HepG2 (cell line): ENCODE measurements around the gene CTNND1. TPM values are rescaled to one million over a fixed set of nuclear protein-coding genes. Genes with fewer than 3 reads are reported as not detected.

ENCODE experiments used
- ATAC-seq: fragments of 200-7000 bp; cut with Tn5 transposase; 3 replicates; pipeline ENCODE4 v1.9.1; 2020; ENCODE audit warnings: mild to moderate bottlenecking, moderate library complexity
- BruUV-seq: library from RNA; stranded (reverse); fragments of 400-500 nt; replicated peaks from 2 replicates; lab custom pipeline; 2021; lab: Mats Ljungman, UMichigan
- CTCF ChIA-PET: fragments of 300-600 bp; formaldehyde crosslinking; extraction: SDS; loops from one replicate; lab custom pipeline; 2021; ENCODE audit warnings: low total read pairs, inconsistent platforms, low intra/inter-chr PET ratio; lab: Yijun Ruan, JAX
- POLR2A ChIA-PET: fragments of 350-600 bp; sonication (Branson Sonifier 250); formaldehyde crosslinking; loops from one replicate; lab custom pipeline; 2020; ENCODE audit warnings: antibody characterized with exemption, inconsistent platforms; lab: Yijun Ruan, JAX
- DNase-seq: peaks from one replicate; pipeline ENCODE4 v3.0.0-alpha.2; 2015; ENCODE audit warnings: low spot score
- FAIRE-seq: peaks from 3 replicates; lab custom pipeline; 2011; peaks lifted over from hg19 to GRCh38; lab: Jason Lieb, UNC
- H2AFZ ChIP-seq: one replicate; pipeline ENCODE4 v1.6.1; 2011; ENCODE audit warnings: low read length, inconsistent platforms
- H3K27ac ChIP-seq: fragments of 300-600 bp; 3 replicates; pipeline ENCODE4 v1.8.0; 2011; ENCODE audit warnings: mixed run types, mild to moderate bottlenecking, mixed read lengths, low read length, inconsistent platforms; ENCODE audit not compliant: insufficient read depth; ENCODE audit errors: extremely low read length
- H3K27me3 ChIP-seq, 2 experiments: fragments of 200-600 bp in 1 of 2; 2 replicates in 1 of 2; 3 replicates in 1 of 2; pipeline versions ENCODE4 v1.6.0 to v1.8.0; 2011; ENCODE audit warnings: low read length in 2 of 2, mild to moderate bottlenecking in 2 of 2, moderate library complexity in 2 of 2, inconsistent platforms in 1 of 2; ENCODE audit not compliant: insufficient read depth in 2 of 2, control insufficient read depth in 1 of 2
- H3K36me3 ChIP-seq, 2 experiments: fragments of 200-600 bp in 1 of 2; replicated peaks in 1 of 2; 2 replicates in 1 of 2; 3 replicates in 1 of 2; pipeline versions ENCODE4 v1.5.1 to v1.8.0; 2011; ENCODE audit warnings: low read length in 2 of 2, inconsistent platforms in 1 of 2; ENCODE audit not compliant: insufficient read depth in 2 of 2, control insufficient read depth in 1 of 2
- H3K4me1 ChIP-seq: 2 replicates; pipeline ENCODE4 v1.5.1; 2012; ENCODE audit warnings: low read length, inconsistent platforms; ENCODE audit not compliant: insufficient read depth
- H3K4me2 ChIP-seq: 2 replicates; pipeline ENCODE4 v1.6.0; 2011; ENCODE audit warnings: low read depth, low read length, inconsistent platforms
- H3K4me3 ChIP-seq, 3 experiments: fragments of 200-600 bp in 1 of 3; sonication (generic), shearing (Covaris generic) in 1 of 3; replicated peaks in 1 of 3; 2 replicates each; pipeline ENCODE4 v1.5.1; 2011 to 2016; ENCODE audit warnings: low read length in 3 of 3, inconsistent platforms in 2 of 3, low read depth in 2 of 3, mild to moderate bottlenecking in 2 of 3, control low read depth in 1 of 3, mixed read lengths in 1 of 3; ENCODE audit not compliant: insufficient read depth in 1 of 3
- H3K79me2 ChIP-seq: one replicate; pipeline ENCODE4 v1.6.1; 2011; ENCODE audit warnings: low read length, inconsistent platforms; ENCODE audit not compliant: insufficient read depth
- H3K9ac ChIP-seq: 2 replicates; pipeline ENCODE4 v1.6.0; 2011; ENCODE audit warnings: mild to moderate bottlenecking, low read depth, low read length, inconsistent platforms; ENCODE audit not compliant: insufficient read depth
- H3K9me3 ChIP-seq: 2 replicates; pipeline ENCODE4 v1.5.1; 2012; ENCODE audit warnings: mild to moderate bottlenecking, low read length
- H4K20me1 ChIP-seq: 2 replicates; pipeline ENCODE4 v1.6.0; 2011; ENCODE audit warnings: inconsistent platforms, mild to moderate bottlenecking, low read length, moderate library complexity; ENCODE audit not compliant: insufficient read depth
- ARID4A ChIP-seq: sonication (generic); formaldehyde crosslinking; IDR thresholded peaks from 2 replicates; pipeline ENCODE4 v1.5.0; 2020; ENCODE audit warnings: mild to moderate bottlenecking, missing genetic modification reagents, borderline replicate concordance
- BCL6 ChIP-seq: IDR thresholded peaks from 2 replicates; pipeline ENCODE4 v1.6.1; 2016; ENCODE audit warnings: missing genetic modification reagents, missing compliant biosample characterization
- FOXA1 ChIP-seq, 2 experiments: fragments of 450-650 bp in 1 of 2; sonication (generic) in 1 of 2; formaldehyde crosslinking in 1 of 2; IDR thresholded peaks; 2 replicates each; pipeline versions ENCODE4 v1.4.0 to v1.6.1; 2016 to 2020; ENCODE audit warnings: missing genetic modification reagents in 1 of 2
- IRF2 ChIP-seq: IDR thresholded peaks from 2 replicates; pipeline ENCODE4 v1.6.1; 2018; ENCODE audit warnings: missing genetic modification reagents, missing compliant biosample characterization
- RAD51 ChIP-seq: fragments of 450-650 bp; IDR thresholded peaks from 2 replicates; pipeline ENCODE4 v1.6.1; 2016; ENCODE audit warnings: borderline replicate concordance
- YY1 ChIP-seq: IDR thresholded peaks from 2 replicates; pipeline ENCODE4 v1.6.1; 2011; ENCODE audit warnings: low read length, low read depth, moderate library complexity, mild to moderate bottlenecking; ENCODE audit not compliant: insufficient read depth, insufficient replicate concordance
- ZBTB40 ChIP-seq, 2 experiments: fragments of 450-650 bp in 1 of 2; sonication (generic) in 1 of 2; formaldehyde crosslinking in 1 of 2; IDR thresholded peaks; 2 replicates each; pipeline versions ENCODE4 v1.6.1 to v1.8.0; 2016 to 2022; ENCODE audit warnings: antibody characterized with exemption in 1 of 2, mild to moderate bottlenecking in 1 of 2, missing genetic modification reagents in 1 of 2
- ZNF678 ChIP-seq: sonication (generic); formaldehyde crosslinking; IDR thresholded peaks from 2 replicates; pipeline ENCODE4 v1.4.0; 2020; ENCODE audit warnings: mild to moderate bottlenecking, missing genetic modification reagents
- WGBS: methylation state at CpG from one replicate; pipeline ENCODE4 v1.1.6; 2017; ENCODE audit warnings: low lambda C conversion rate; 5-methylcytosine and 5-hydroxymethylcytosine counted together
- in situ Hi-C: cut with HindIII; loops from 2 replicates; pipeline ENCODE4 v1.10.0; 2017; ENCODE audit warnings: low pct_unique_long_range_greater_than_20kb; ENCODE audit not compliant: extremely low pct_ligation_motif_present
- intact Hi-C: fragments of 100-400 bp; cut with micrococcal nuclease; formaldehyde crosslinking; loops from one replicate; pipeline ENCODE4 v1.10.0; 2022; ENCODE audit not compliant: unreplicated experiment
- polyA plus RNA-seq, 8 experiments: library from polyadenylated mRNA; depleted of rRNA in 3 of 8; stranded (reverse) in 7 of 8; unstranded in 1 of 8; fragments of >200 nt; fragmentation: Illumina TruSeq in 4 of 8; extraction: Trizol in 4 of 8; gene quantifications; 2 replicates each; pipeline versions ENCODE4 v1.2.1 to v1.2.3, GENCODE V29; 2011 to 2016; ENCODE audit warnings: low read depth in 4 of 8, missing spikeins in 1 of 8, mixed read lengths in 1 of 8; ENCODE audit not compliant: insufficient read depth in 1 of 8
- total RNA-seq, 5 experiments: library from RNA; depleted of rRNA; stranded (reverse); fragments of >200 nt; fragmentation: Illumina TruSeq; extraction: Trizol; gene quantifications; 2 replicates each; pipeline ENCODE4 v1.2.3, GENCODE V29; 2016; ENCODE audit warnings: low read depth in 1 of 5
- TF ChIP-seq, protein P1 (sequence below): sonication (generic); formaldehyde crosslinking; IDR thresholded peaks from 2 replicates; pipeline ENCODE4 v1.4.0; 2020; ENCODE audit warnings: mild to moderate bottlenecking, missing genetic modification reagents

CTNND1 gene
- total and polyA plus RNA-seq, 2 of the 13 experiments (the other 11 are each of a cell fraction or from before 2014, with no cell fraction given) = 117 to 128 TPM

DNA sequence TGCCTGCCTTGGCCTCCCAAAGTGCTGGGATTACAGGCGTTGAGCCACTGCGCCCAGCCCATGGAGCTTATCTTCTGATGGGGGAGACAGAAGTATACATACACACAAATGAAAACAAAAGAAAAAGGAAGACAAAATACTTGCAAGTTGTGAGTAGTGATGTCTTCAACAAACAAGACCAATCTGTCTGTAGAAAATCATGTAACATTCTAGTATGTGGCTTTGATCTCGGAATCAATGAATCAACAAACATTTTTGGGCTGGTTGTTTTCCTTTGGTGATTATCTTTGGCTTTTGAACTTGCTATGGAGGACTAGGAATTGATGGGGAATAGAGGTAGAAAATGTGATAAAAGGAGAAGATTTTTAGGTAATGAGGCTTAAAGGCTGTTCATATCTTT lies 3.4 kb upstream of the CTNND1 start:
- intact Hi-C loops = no loop called here
- ChIA-PET POLR2A (interaction anchor here (1.1 to 1.6 kb wide), 2 partner anchors 21 to 41 kb away, joined by 3 to 5 read pairs; no protein-coding TSS in a partner anchor), CTCF (interaction anchor here (2.8 kb wide), 1 partner anchor 43 kb away, joined by 9 read pairs; no protein-coding TSS in a partner anchor)
- no TSS peak for BruUV-seq
- Histone ChIP-seq H3K79me2 (peaks cover 18% of the 10 kb centered on the region), H2AFZ (no peak overlapping the region), H3K4me3 (no peak overlapping the region), H3K36me3 (no peaks in the 10 kb centered on the region; a peak in 1 of 5 replicates), H3K27me3 (no peaks in the 10 kb centered on the region; a peak in 1 of 5 replicates), H3K4me2 (no peak overlapping the region), H3K9ac (no peak overlapping the region), H3K27ac (peak overlapping the region; percentile 28), H4K20me1 (no peaks in the 10 kb centered on the region), H3K9me3 (no peaks in the 10 kb centered on the region), H3K4me1 (peaks cover 38% of the 10 kb centered on the region)
- ATAC-seq (peak; percentile 27), FAIRE-seq (no peak), DNase-seq (peak; percentile 61)
- in situ Hi-C loops = no loop called here
- WGBS = 10% methylated on average over 3 of the region's 3 CpGs
- TF ChIP-seq ZNF678 (CRISPR knock-in tag) (no peak), BCL6 (CRISPR knock-in tag) (peak; percentile 64), FOXA1 (IDR thresholded peaks at IDR 0.05) (0 out of 2 replicates have a peak, but pooled peaks have one; percentile 24), FOXA1 (CRISPR knock-in tag; IDR thresholded peaks at IDR 0.05) (no peak), ARID4A (CRISPR knock-in tag) (no peak), ZBTB40 (IDR thresholded peaks at IDR 0.05) (no peak), ZBTB40 (CRISPR knock-in tag; IDR thresholded peaks at IDR 0.05) (no peak), RAD51 (no peak), IRF2 (CRISPR knock-in tag) (no peak), YY1 (no peak)
- TF ChIP-seq, protein P1, sequence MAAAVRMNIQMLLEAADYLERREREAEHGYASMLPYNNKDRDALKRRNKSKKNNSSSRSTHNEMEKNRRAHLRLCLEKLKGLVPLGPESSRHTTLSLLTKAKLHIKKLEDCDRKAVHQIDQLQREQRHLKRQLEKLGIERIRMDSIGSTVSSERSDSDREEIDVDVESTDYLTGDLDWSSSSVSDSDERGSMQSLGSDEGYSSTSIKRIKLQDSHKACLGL = no peak
